Stimulated activated CD4-positive, alpha-beta T cell treated with anti-CD3 and anti-CD28 coated beads, Interleukin-4, amount 100 ng/mL, for 24 hours (primary cell): Measurements from ENCODE around the gene TTN.

Source experiments
- DNase-seq: peaks from one replicate; pipeline ENCODE4 v3.0.0-alpha.2; 2020

TTN gene

GRCh38 chr2:178641498-178641897, 165.7 kb downstream of the TTN start:
- DNase-seq, result no peak

DNA sequence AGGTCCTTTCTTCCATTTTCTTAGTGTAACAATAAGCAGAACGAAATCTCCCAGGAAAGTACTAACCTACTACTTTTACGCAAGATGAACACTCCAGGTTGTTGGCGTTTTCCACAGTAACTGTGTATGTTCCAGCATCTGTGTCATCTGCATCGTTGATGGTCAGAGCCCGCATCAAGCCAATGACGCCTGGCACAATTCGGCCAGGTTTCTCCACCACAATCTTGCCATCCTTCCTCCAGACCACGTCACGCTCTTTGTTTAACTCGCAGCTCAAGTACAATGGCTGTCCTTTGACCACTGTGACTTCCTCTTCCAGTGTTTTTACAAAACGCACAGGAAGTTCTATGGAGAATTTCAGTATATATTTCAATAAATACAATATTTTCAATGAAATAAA, 171.3 kb downstream of the TTN start:
- no peak for DNase-seq

GRCh38 chr2:178632729-178633128, 174.5 kb downstream of the TTN start:
- DNase-seq, result no peak

GRCh38 chr2:178630581-178630980, 176.6 kb downstream of the TTN start:
- DNase-seq, result no peak

GRCh38 chr2:178629463-178629862, 177.8 kb downstream of the TTN start:
- DNase-seq, result no peak

DNA sequence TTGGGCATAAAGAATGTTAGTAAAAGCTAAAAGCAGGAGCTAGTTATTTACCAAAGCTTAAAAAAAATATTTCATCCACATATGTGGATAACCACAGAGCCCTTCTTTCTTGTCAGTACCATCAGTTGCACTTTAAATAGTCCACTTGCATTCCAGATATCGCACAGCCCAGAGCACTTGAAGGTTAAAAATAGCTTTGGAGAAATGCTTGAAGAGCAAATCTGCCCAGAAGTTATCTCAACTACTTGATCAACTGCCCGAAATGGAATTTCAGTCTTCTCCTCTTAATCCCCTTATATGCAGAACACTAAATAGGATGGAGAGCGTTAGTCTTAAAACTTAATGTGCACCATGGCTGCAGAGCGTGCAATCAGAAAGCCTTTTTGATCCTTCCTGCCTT, 178.6 kb downstream of the TTN start:
- DNase-seq, result no peak

DNA sequence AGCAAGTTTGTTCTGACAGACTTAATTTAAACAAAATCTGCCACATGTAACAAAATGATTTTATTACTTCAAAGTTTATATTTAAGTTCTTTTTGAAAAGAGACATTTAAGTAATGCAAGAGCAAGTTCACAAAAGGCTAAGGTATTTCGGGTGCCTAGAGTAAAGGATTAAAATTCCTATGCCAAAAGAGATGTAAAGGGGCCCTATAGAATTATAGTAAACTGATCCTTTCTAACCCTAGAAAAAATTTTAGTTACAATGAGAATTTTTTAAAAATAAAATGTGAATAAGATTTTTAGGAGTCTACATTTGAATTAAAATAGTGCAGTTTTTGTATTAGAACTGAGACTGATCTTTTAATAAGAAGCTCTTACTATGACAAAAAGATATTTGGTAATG, 179.8 kb downstream of the TTN start:
- DNase-seq, result no peak

GRCh38 chr2:178615969-178616368, 191.3 kb downstream of the TTN start:
- DNase-seq, result no peak

- no peak for DNase-seq
These were observed 204.3 kb downstream of the TTN start for GRCh38 chr2:178602901-178603300.

GRCh38 chr2:178592655-178593054, 214.6 kb downstream of the TTN start:
- no peak for DNase-seq

DNA sequence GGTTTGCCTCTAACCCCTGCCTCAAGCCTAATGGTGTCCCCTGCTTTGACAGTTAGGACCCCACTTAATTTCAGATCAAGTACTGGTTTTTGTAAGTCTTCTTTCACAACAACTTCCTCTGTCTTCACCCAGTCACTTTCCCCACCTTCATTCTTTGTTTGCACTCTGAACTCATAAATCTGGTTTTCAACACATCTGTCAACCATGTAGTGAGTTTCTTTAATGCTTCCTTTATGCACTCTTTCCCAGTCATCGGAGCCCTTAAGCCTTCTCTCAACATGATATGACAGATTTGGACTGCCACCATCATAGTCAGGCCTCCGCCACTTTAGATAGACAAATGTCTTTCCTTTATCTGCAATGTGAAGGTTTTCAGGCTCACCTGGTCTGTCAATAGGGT, 217.9 kb downstream of the TTN start:
- no peak for DNase-seq

- no peak for DNase-seq
These were observed 222.6 kb downstream of the TTN start for GRCh38 chr2:178584666-178585065.

DNA sequence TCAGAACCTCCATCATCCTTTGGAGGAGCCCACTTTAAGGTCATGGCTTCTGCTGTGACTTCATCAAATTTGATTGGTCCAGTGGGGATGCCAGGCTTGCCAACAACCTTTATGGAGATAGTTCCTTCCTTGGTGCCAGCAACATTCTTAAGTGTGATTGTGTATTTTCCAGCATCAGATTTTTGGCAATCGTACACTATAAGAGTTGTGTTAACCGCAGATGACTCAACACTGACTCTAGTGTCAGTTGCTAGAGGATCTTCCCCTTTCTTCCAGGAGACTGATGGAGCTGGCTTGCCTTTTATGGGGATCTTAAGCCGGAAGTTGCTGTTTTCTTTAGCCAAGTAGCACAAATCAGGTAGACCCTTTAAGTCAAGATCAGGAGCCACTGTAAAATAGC, 228.2 kb downstream of the TTN start:
- no peak for DNase-seq

DNA sequence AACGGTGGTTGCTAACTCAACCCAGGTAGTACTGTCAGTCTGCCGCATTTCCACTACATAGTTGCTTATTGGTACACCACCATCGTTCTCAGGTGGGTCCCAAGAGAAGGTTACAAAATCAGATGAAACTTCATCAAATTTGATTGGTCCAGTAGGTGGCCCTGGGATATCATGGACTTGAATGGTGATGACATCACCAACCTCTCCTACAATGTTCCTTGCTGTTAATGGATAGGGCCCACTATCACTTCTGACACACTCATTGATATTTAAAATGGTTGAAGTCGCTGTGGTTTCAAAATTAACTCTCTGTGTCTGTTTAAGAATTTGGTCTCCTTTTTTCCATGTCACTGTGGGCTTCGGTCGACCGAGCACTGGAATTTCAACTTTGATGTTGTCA, 232.4 kb downstream of the TTN start:
- DNase-seq, result no peak

DNA sequence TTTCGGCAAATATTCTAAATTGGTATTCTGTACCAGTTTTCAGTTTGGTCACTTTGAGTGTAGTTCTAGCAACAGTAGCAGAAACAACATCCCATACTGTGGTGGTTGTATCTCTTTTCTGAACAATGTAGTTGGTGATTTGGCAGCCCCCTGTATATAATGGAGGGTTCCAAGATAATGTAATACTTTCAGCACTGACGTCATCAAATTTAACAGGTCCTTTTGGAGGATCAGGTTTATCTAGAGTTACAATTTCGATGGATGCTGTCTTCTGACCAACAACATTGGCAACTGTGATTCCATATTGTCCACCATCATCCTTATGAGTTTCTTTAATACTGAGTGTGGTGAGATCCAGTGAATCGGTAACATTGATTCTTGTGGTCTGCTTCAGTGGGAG, 239.0 kb downstream of the TTN start:
- DNase-seq, result no peak

- no peak for DNase-seq
These were observed 254.2 kb downstream of the TTN start for GRCh38 chr2:178553047-178553446.

- no peak for DNase-seq
These were observed 256.9 kb downstream of the TTN start for GRCh38 chr2:178550352-178550751.

DNA sequence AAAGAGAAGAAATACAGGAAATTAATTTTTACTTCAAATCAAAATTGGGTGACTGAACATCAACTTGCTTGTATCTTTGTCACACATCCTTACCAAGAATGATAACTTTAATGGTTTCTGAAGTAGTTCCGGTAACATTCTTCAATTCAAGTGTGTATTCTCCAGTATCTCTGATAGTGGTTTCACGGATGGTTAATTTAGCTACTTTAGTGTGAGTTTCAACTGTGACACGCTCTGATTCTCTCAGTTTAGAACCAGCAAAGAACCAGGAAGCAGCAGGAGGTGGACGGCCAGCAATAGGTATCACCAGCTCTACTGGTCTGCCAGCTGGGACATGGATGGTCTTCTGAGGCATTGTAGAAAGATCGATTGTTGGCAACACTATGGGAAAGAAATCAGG, 264.7 kb downstream of the TTN start:
- no peak for DNase-seq

DNA sequence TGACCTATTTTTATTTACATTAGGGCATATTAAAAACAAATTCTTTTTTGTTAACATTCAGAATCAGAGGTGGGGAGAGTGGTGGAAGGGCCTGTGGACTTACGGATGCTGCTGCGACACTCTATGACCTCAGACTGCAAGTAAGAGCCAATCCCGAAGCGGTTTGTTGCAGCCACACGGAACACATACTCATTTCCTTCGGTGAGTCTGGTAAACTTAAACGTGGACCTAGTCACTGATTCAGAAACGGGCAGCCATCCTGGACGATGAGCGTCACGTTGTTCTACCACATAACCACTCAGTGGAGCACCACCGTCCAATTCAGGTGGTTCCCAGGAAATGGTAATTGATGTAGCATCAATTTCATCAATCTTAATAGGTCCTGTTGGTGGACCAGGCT, 265.1 kb downstream of the TTN start:
- DNase-seq, result no peak

- no peak for DNase-seq
These were observed 271.2 kb downstream of the TTN start for GRCh38 chr2:178536037-178536436.

DNA sequence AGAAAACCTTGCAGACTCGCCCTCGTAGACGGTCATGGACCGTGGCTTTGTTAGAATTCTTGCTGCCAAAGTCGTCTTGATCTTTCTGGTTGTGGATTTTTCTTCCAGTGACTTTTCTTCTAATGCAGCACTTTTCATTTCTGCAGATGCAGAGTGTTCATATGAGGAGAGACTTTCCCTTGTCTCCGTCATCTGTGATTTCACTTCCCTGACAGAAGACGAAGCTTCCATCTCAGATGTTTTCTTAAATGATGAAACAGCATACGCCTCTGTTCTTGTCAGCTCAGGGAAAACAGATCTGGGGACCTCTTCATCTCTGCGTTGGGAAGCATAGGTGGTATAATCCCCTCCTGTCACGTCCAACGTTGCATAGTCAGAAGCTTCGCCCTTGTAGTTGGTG, 276.1 kb downstream of the TTN start:
- no peak for DNase-seq

DNA sequence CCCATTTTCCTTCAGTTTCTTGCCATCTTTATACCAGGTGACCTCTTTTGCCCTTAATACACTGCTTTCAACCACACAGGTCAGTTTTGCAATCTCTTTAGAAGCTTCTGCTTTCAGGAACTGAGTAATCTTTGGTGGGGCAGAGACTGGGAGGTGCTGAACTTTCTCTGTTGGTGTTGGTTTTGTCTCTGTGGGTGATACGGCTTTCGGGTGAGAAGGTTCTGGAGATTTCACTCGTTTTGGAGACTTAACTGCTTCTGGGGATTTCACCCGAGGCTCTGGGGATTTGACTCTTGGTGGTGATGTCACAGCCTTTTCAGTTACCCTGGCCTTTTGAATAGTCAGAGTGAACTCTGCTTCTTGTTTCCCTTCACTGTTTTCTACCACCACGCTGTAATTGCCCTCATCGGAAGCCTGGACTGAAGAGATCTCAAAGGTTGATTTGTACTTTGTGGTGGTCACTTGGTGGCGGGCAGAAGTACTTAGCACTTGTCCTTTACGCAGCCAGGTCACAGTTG, 276.5 kb downstream of the TTN start:
- DNase-seq, result peak; percentile 48

DNA sequence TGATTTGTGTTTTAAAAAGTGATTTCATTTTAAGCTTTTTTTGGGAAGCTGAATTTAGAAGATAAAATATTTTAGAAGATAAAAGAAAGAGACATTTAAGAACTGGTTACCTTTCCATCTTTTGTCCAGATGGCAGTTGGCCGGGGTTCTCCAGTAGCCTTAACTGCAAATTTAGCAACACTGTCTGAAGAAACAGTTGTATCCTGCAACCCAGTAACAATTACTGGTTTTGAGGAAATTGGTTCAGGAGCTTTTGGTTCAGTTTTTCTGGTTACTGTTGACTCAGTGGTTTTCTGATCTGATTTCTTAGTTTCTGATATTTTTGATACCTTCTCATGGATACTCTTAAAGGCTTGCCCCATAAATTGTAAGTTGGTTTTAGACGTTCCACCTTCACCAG, 277.1 kb downstream of the TTN start:
- no peak for DNase-seq

- DNase-seq, result no peak
These were observed 278.0 kb downstream of the TTN start for GRCh38 chr2:178529194-178529593.

- DNase-seq, result no peak
These were observed 278.6 kb downstream of the TTN start for GRCh38 chr2:178528647-178529046.

GRCh38 chr2:178527592-178527991, 279.6 kb downstream of the TTN start:
- DNase-seq, result no peak
